VCaP (cell line): ENCODE results near the gene CD93.

ENCODE experiments used
- H3K27ac ChIP-seq: fragments of 450-650 bp; 2 replicates; pipeline ENCODE4 v1.5.1; 2017
- CTCF ChIP-seq: fragments of 450-650 bp; conservative IDR thresholded peaks from 2 replicates; pipeline ENCODE4 v1.5.1; 2017; ENCODE audit warnings: mild to moderate bottlenecking, moderate library complexity

Gene CD93

GRCh38 chr20:23096097-23096496, 10.0 kb upstream of the CD93 start:
- no peak overlapping the region for H3K27ac ChIP-seq
- no peak for TF ChIP-seq CTCF

- no peak for TF ChIP-seq CTCF
- no peak overlapping the region for H3K27ac ChIP-seq
These were observed 9.4 kb upstream of the CD93 start for GRCh38 chr20:23095499-23095898.

GRCh38 chr20:23094927-23095326, 8.8 kb upstream of the CD93 start:
- no peak for TF ChIP-seq CTCF
- H3K27ac ChIP-seq: no peak overlapping the region

GRCh38 chr20:23094213-23094896, 8.2 kb upstream of the CD93 start:
- H3K27ac ChIP-seq: no peak overlapping the region
- TF ChIP-seq CTCF: no peak

- TF ChIP-seq CTCF: no peak
- no peak overlapping the region for H3K27ac ChIP-seq
These were observed 7.5 kb upstream of the CD93 start for GRCh38 chr20:23093613-23094012.

GRCh38 chr20:23092861-23093495, 6.9 kb upstream of the CD93 start:
- no peak for TF ChIP-seq CTCF
- H3K27ac ChIP-seq: peak overlapping the region; percentile 41; the same call in 1 of the 2 replicates

- TF ChIP-seq CTCF: no peak
- peak overlapping the region; percentile 41 for H3K27ac ChIP-seq
These were observed 6.2 kb upstream of the CD93 start for GRCh38 chr20:23092384-23092756.
